Gastrocnemius medialis (tissue), 4 donors: ENCODE results near the gene C9orf43. TPM values are rescaled to one million over a fixed set of nuclear protein-coding genes. Genes with fewer than 3 reads are reported as not detected.

Experiments
- ATAC-seq, 2 donors: fragments of 150-250 bp; one replicate each; pipeline ENCODE4 v1.9.1; 2016
- DNase-seq, 2 donors: peaks; one replicate each; pipeline ENCODE4 v3.0.0-alpha.2; 2019
- H3K27ac ChIP-seq, 4 donors: fragments of 200-600 bp; sonication (generic); 1 replicate in 1 of 4; 2 replicates in 3 of 4; pipeline ENCODE4 v1.5.1; 2016 to 2018; ENCODE audit warnings: mild to moderate bottlenecking in 2 of 4, moderate library complexity in 1 of 4
- H3K27me3 ChIP-seq, 3 donors: fragments of 200-600 bp; sonication (generic) in 2 of 3; 1 replicate in 1 of 3; 2 replicates in 2 of 3; pipeline versions ENCODE4 v1.5.1 to v1.6.0; 2016 to 2019; ENCODE audit warnings: mild to moderate bottlenecking in 1 of 3, moderate library complexity in 1 of 3
- H3K36me3 ChIP-seq, 2 donors: fragments of 200-600 bp; sonication (generic) in 1 of 2; one replicate each; pipeline ENCODE4 v1.5.1; 2017 to 2018
- H3K4me1 ChIP-seq, 2 donors: fragments of 200-600 bp; sonication (generic) in 1 of 2; one replicate each; pipeline ENCODE4 v1.5.1; 2016 to 2017; ENCODE audit warnings: mild to moderate bottlenecking in 2 of 2
- H3K4me3 ChIP-seq, 4 donors: fragments of 200-600 bp; sonication (generic) in 3 of 4; 1 replicate in 1 of 4; 2 replicates in 3 of 4; pipeline ENCODE4 v1.5.1; 2016 to 2019; ENCODE audit warnings: mild to moderate bottlenecking in 2 of 4
- H3K9me3 ChIP-seq, 3 donors: fragments of 200-600 bp; sonication (generic) in 2 of 3; 1 replicate in 1 of 3; 2 replicates in 2 of 3; pipeline ENCODE4 v1.5.1; 2016 to 2019
- POLR2A ChIP-seq, 2 donors: fragments of 450-650 bp; IDR thresholded peaks; one replicate each; pipeline ENCODE4 v1.6.1; 2017; ENCODE audit warnings: antibody characterized with exemption in 2 of 2, mild to moderate bottlenecking in 2 of 2, moderate library complexity in 2 of 2
- in situ Hi-C, 4 donors: fragments of 200-750 bp; cut with MboI; loops; one replicate each; pipeline versions ENCODE4 v1.15.0 to v1.8.0; 2017; ENCODE audit warnings: low sequenced_read_pairs in 4 of 4
- intact Hi-C: fragments of 100-400 bp; cut with DNase I; formaldehyde crosslinking; loops from one replicate; pipeline ENCODE4 v1.15.1; 2023; ENCODE audit warnings: low total_unique reads
- total RNA-seq, 4 donors: library from RNA; depleted of rRNA; stranded (reverse); fragments of >200 nt; gene quantifications; one replicate each; pipeline versions ENCODE4 v1.1.0 to v1.2.3, GENCODE V29; 2016
- TF ChIP-seq, protein P1 (sequence below), 5 experiments: fragments of 450-650 bp in 3 of 5; fragments of 200-600 bp in 2 of 5; sonication (generic) in 2 of 5; IDR thresholded peaks in 4 of 5; conservative IDR thresholded peaks in 1 of 5; 1 replicate in 4 of 5; 2 replicates in 1 of 5; pipeline ENCODE4 v1.5.1; 2016 to 2019; ENCODE audit warnings: antibody characterized with exemption in 5 of 5, mild to moderate bottlenecking in 3 of 5, moderate library complexity in 3 of 5

C9orf43 gene
- total RNA-seq, 4 donors from 2014 or later, result not detected

- H3K27me3 ChIP-seq, result no peaks in the 10 kb centered on the region
- H3K4me1 ChIP-seq, result no peaks in the 10 kb centered on the region
- intact Hi-C loops, result no loop called here
- ATAC-seq, result no peak
- H3K9me3 ChIP-seq, result no peaks in the 10 kb centered on the region
- H3K36me3 ChIP-seq, result peaks cover 0 to 57% of the 10 kb centered on the region in 2 donors
- TF ChIP-seq, protein P1, sequence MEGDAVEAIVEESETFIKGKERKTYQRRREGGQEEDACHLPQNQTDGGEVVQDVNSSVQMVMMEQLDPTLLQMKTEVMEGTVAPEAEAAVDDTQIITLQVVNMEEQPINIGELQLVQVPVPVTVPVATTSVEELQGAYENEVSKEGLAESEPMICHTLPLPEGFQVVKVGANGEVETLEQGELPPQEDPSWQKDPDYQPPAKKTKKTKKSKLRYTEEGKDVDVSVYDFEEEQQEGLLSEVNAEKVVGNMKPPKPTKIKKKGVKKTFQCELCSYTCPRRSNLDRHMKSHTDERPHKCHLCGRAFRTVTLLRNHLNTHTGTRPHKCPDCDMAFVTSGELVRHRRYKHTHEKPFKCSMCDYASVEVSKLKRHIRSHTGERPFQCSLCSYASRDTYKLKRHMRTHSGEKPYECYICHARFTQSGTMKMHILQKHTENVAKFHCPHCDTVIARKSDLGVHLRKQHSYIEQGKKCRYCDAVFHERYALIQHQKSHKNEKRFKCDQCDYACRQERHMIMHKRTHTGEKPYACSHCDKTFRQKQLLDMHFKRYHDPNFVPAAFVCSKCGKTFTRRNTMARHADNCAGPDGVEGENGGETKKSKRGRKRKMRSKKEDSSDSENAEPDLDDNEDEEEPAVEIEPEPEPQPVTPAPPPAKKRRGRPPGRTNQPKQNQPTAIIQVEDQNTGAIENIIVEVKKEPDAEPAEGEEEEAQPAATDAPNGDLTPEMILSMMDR (IDR thresholded peaks at IDR 0.05 in 4 of 5, conservative IDR thresholded peaks at IDR 0.05 in 1 of 5), result no peak
- no peak for TF ChIP-seq POLR2A (IDR thresholded peaks at IDR 0.05)
- in situ Hi-C loops, result no loop called here
- H3K4me3 ChIP-seq, result no peak overlapping the region
- DNase-seq, result no peak
- no peak overlapping the region for H3K27ac ChIP-seq
These were observed 21.1 kb upstream of the C9orf43 start for GRCh38 chr9:113389451-113389850.

DNA sequence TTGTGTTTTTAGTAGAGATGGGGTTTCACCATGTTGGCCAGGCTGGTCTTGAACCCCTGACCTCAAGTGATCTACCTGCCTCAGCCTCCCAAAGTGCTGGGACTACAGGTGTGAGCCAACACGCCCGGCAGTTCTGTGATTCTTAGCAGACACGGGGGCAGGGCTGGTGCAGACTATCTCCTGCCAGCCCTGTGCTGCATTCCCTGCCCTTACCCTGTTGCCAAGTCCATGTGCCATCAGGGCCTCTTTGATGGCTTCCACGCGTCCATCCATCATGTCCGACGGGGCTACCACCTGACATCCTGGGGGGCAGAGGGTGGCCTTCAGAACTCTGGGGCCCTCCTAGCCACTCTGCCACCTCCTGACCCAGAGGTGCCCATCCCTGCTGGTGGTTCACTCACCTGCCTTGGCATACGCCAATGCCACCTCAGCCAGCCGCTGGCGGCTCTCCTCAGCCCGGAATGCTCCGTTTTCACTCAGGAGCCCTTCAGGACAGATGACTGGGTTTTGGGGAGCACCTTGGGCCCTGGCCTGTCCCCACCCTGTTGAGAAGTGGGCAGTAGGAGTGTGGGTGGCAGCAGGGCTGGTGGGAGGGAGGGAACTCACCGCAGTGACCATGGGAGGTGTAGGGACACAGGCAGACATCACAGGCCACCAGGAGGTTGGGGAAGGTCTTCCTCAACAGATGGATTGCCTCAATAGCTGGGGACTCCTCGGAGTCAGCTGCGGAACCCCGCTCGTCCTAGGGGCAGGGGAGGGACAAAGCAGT is 20.2 kb upstream of the C9orf43 start:
- no peak for TF ChIP-seq POLR2A (IDR thresholded peaks at IDR 0.05)
- TF ChIP-seq, protein P1 (IDR thresholded peaks at IDR 0.05 in 4 of 5, conservative IDR thresholded peaks at IDR 0.05 in 1 of 5), result no peak
- intact Hi-C loops, result no loop called here
- Histone ChIP-seq H3K27ac (no peak overlapping the region), H3K4me1 (no peaks in the 10 kb centered on the region), H3K9me3 (no peaks in the 10 kb centered on the region), H3K27me3 (no peaks in the 10 kb centered on the region), H3K36me3 (peaks cover 0 to 57% of the 10 kb centered on the region in 2 donors), H3K4me3 (no peak overlapping the region)
- in situ Hi-C loops, result loop anchor here in 1 of 4 donors (10.0 kb wide), 1 partner anchor 56 kb away; no protein-coding TSS in a partner anchor
- no peak for DNase-seq
- ATAC-seq, result no peak

DNA sequence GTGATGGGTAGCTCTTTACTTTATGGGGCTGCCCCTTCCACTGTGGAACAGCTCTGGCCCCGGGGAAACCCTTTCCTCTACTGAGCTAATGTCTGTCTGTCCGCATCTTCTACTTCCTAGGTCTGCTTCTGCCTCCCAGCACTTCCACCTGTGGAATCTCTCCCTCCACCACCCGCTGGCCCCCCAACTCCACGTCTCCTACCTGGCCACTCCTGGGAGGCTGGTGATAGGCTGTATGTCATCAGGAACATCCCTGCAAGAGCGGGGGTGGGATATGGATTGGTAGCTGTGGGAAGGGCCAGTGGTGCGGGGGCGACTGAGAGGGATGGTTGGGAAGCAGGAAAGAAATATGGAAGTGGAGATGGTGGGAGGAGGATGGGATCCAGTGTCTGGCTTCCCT is 18.6 kb upstream of the C9orf43 start:
- in situ Hi-C loops (loop anchor here in 1 of 4 donors (10.0 kb wide), 1 partner anchor 57 kb away; no protein-coding TSS in a partner anchor), intact Hi-C loops (no loop called here)
- Histone ChIP-seq H3K27me3 (no peaks in the 10 kb centered on the region), H3K27ac (no peak overlapping the region), H3K9me3 (no peaks in the 10 kb centered on the region), H3K36me3 (peaks cover 0 to 56% of the 10 kb centered on the region in 2 donors), H3K4me3 (no peak overlapping the region), H3K4me1 (no peaks in the 10 kb centered on the region)
- DNase-seq (no peak), ATAC-seq (no peak)
- TF ChIP-seq, protein P1 (IDR thresholded peaks at IDR 0.05 in 4 of 5, conservative IDR thresholded peaks at IDR 0.05 in 1 of 5), result no peak

DNA sequence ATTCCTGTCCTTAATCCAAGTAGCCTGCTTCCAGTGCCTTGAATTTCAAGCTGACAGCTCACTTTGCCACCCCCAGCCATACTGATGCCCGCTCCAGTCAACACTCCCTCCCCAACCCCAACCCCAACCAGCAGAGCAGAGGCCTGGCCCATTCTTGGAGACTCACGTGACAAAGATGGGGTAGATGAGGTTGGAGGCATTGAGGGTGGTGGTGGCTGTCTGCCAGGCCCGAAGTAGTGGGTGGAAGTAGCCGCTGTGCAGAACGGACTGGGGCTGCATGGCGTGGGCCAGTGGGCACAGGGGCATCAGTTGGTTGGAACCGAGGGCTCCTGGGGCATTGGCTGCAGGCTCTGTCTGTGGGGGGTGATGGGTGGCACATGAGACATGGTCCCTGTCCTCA is 17.3 kb upstream of the C9orf43 start:
- Histone ChIP-seq H3K9me3 (no peaks in the 10 kb centered on the region), H3K4me3 (no peak overlapping the region), H3K4me1 (no peaks in the 10 kb centered on the region), H3K27ac (no peak overlapping the region), H3K36me3 (peaks cover 0 to 43% of the 10 kb centered on the region in 2 donors), H3K27me3 (no peaks in the 10 kb centered on the region)
- ATAC-seq, result no peak
- intact Hi-C loops (no loop called here), in situ Hi-C loops (loop anchor here in 1 of 4 donors (10.0 kb wide), 1 partner anchor 58 kb away; no protein-coding TSS in a partner anchor)
- TF ChIP-seq, protein P1 (IDR thresholded peaks at IDR 0.05 in 4 of 5, conservative IDR thresholded peaks at IDR 0.05 in 1 of 5), result no peak
- TF ChIP-seq POLR2A (IDR thresholded peaks at IDR 0.05), result no peak
- no peak for DNase-seq
